NCI-H524 treated with DMSO at 0.1 percent for 48 hours (cell line): ENCODE data around the gene ZMIZ1.

Source experiments
- DNase-seq: peaks from one replicate; lab custom pipeline; 2025; lab: John Stamatoyannopoulos, UW

The ZMIZ1 gene

DNA sequence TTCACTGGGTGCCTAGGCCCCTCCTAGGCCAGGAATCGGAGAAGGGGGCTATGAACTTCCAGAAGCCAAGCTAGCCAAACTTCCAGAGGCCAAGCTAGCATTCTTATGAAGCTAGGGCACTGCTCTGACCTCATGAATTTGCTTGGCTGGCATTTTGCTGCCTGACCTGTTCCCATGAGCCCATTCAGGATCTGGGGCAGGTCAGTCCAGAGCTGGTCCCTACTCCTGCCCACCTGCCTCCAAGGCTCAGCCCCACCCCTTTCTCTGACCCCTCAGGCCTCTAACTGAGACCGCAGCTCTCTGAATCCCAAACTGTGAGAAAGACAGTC, 277.2 kb downstream of the ZMIZ1 start:
- no peak for DNase-seq

DNA sequence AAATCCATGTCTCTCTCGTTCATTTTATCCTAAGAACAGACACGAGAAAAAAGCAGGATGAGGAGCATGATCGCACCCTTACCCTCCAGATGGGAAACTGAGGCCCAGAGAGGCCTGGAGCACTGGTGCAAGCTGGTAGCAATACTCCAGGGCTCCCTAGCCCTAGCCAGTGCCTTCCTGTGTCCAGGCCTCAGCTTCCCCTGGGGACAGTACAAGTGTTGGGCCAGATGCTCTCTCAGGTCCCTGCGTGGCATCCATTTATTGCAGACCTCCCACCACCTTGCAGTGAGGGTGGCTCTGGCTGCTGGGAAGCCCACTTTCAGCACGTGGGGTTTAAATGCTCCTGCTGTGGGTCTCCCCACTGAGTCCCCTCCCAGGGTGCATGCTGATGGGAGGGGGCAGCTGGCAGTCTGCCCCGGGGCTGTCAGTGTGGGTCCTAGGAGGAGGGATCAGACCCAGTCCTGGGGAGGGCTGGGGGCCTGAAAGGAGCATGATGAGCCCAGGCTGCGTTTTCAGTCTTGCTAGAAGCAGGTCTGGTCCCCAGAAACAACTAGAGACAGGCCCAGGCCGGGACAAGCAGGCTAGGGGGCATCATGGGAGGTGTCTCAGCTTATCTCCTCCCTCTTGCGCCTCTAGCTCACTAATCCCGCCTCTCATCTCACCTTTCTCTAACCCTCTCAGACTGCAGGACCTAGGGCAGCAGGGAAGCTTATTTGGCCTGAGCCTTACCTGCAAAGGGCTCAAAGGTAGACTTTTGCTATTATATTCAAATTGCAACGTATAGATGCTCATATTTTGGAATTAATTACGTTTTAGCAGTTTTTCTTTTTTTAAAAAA, 277.8 kb downstream of the ZMIZ1 start:
- DNase-seq = no peak

DNA sequence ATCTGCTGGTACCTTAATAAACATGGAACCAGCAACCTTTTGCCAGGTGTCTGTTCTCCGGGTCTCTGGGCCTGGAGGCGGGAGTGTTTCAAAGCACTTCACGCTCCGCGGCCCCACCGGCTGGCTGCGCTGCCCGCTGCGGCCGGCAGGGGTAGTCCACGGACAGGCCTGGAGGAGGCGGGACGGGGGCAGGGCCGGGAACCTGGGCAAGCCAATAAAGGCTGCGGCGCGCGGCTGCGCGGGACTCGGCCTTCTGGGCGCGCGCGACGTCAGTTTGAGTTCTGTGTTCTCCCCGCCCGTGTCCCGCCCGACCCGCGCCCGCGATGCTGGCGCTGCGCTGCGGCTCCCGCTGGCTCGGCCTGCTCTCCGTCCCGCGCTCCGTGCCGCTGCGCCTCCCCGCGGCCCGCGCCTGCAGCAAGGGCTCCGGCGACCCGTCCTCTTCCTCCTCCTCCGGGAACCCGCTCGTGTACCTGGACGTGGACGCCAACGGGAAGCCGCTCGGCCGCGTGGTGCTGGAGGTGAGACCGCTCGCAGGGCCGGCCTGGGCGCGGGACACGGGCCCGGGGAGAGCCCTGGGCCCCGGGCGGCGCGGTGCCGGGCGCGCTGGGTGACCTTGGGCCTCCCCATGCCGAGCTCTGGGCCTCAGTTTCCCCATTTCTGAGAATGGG, 278.6 kb downstream of the ZMIZ1 start, which contains the start of gene PPIF:
Gene PPIF (plus strand): TSS at position 244 of the 668 bp plus-strand sequence. CDS start 80 bp downstream, at position 324.
- DNase-seq = no peak

DNA sequence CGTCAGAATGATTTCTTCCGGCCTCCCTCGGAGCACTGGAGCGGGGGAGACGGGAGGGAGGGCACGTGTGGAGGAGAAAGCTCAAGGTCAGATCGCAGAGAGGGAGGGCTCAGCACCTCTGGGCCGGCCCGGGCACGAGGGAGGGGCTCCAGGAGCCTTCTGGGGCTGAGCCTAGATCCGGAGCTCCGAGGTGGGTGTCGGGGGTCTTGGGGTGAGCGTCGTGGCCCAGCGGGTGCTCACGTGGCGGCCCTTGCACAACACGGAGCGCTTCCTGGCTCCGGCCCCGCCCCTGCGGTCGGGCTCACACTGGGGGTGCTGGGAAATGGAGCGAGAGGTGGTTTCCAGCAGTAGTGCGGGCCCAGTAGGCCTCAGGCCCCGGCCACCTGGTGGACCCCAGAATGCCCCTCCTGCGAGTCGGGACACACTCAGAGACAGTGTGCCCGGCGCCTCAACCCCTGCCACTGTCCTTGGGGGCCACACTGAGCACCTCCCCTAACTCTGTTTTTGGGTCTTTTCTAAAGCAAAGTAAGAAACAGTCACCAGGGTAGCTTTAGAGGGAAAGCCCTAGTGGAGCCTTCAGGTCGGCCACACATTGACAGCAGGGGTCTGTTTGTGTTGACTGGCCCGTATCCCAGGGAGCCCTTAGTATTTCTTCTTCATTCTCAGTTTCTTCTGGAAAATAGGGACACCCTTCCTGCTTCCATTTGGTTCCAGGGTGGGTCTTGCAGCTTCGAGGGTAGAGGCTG, 279.3 kb downstream of the ZMIZ1 start:
- DNase-seq = no peak

DNA sequence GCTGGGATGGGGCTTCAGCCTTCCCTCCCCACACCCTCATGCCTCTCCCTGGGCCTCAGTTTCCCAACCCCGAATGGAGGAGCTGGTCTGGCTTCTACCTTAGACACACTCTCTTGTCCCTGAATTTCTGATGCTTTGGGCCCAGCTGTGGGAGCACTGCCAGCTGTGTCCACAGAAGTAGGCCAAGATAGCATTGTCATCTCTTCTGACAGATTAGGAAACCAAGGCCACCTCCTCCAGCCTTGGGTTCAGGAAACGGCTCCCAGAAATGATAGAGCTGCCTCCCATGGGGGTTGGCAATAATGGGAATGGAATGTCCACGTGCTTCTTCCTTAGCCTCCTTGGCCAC, 279.8 kb downstream of the ZMIZ1 start:
- no peak for DNase-seq

DNA sequence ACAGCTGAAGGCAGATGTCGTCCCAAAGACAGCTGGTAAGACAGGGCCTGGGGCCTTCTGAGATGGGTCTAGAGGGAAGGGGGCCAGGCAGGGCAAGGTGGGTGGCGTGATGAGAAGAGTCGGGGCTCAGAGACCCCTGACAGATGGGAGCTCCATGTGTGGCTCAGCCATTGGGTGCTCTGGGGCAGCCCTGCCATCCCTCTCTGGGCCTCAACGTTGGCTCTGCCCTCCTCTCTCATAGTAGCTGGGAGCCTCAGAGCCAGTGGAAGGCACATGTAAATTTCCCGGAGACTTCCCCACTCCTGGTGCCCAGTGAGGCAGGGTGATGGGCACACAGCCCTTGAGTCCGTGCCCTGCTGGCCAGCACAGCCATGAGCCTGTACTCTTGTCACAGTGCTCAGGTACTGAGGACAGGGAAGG, 280.3 kb downstream of the ZMIZ1 start:
- no peak for DNase-seq

DNA sequence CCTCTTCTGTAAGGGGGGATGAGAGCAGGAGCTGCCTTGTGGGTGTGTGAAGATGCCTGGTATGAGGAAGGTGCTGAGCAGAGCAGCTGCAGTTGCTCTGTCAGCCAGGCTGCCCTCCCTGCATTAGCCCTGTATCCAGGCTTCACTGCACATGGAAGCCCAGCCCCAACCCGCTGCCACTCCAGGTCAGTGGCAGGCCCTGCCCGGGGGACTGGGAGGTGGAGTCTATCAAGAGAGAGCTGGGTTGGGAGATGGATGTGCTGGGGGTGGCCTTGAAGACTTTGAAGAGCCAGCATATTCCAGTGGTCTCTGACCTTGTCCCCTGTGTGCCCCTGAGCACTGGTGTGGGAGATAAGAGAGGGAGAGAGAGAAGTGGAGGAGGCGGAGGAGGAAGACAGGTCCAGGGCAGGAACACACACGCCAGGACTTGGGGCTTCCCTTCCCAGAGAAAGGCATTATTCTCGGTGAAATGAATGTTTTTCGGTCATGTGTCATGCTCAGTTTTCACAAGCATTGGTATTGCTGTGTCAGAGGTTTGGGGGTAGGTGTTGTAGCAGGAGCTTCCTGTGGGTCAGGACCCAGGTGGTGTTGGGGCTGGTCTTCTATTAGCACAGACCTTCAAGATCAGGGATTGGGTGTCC, 281.1 kb downstream of the ZMIZ1 start:
- DNase-seq = no peak

DNA sequence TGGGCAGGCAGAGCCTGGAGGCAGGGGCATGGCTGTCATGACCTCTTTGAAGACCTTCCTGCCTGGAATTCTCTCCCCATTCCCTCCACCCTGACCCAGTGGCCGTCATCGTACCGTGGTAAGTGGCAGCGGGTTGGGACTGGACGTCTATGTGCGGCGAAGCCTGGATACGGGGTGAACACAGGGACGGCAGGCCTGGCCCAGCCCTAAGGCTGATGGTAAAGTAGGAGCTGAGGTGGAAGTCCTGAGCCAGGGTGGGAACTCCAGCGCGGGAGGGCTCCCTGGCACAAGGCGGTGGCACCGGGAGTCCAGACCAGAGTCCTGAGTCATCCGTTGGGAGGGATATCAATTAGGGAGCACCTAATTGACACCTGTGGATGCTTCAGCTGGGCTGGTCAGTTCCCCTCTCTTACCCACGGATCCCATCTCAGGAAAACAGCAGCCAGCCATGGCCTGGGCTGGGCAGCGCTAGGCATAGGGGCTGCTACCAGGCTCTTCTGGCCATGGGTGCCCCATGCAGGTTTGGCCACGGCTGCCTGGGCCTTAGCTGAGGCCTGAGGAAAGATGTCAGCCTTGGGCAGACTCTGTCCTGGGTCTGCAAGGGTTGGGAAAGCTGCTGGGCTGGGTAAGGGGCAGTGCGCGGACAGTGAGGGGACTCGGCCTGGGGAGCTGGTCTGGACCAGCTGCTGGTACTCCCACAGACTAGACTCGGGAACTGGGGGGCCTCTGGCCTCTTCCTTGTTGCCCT, 281.8 kb downstream of the ZMIZ1 start:
- DNase-seq = no peak

DNA sequence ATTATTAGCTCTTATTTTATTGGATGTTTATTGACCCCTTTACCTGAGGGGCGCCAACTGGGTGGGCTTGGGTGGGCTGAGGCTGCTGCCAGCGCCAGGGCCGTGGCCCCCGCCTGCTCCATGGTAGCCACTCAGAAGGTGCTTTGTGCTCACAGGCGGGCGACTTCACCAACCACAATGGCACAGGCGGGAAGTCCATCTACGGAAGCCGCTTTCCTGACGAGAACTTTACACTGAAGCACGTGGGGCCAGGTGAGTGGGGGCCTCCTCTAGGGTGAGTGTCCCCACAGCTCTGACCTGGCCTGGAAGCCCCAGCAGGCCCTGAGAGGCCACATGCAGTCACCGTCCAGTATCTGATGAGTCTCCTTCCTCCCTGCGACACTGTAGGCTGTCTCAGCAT, 282.6 kb downstream of the ZMIZ1 start:
- DNase-seq = no peak

DNA sequence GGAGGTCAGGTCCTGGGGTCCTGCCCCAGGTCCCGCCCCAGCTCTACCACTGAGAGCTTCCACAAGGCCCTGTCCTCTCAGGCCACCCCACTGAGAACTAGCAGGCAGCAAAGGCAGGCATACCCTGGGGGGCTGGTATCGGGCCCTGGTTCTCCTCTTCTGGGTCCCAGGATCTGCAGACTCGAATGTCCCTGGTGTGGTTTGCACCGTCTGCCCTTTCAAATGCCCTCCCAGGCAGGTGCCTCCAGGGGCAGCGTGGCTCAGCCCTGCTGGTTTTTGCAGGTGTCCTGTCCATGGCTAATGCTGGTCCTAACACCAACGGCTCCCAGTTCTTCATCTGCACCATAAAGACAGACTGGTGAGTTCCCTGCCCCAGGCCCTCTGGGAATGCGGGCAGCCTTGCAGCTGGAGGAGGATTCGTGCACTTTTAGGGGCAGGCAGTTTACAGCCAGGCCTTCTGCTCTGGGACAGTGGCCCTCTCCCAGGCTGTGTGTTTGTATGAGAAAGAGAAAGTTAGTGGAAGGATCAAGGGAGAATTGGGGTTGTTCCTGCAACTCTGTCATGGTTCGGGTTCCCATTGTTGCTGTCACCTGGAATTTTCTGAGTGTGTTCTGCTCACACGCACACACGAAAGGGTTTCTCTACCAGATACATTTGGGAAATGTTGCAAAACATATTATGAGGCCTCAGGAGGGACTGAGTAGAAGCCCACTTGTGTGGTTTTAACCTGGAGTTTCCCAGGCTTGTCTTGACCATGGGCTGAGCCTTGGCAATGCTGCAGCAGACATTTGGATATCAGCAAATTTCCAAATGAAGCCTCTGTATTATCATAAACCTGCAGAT, 283.5 kb downstream of the ZMIZ1 start:
- DNase-seq = no peak

DNA sequence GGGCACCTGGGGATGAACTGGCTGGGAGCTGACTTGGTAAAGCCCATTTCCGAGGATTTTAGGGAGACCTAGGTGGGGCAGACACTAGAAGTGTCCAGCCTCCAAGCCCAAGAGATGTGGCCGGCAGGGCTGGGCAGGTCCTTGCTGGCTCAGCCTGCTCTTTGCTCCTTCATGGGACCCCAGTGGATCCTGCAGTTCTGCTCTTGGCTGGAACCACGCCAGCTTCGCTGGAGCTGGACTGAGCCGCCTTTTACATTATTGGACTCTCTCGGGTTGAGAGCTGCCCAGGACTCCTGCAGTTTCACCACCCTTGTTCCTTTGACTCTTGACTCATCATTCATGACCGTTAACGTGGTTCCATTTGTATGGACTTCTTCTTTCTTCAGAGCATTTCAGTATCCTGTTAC, 284.2 kb downstream of the ZMIZ1 start:
- DNase-seq = no peak

DNA sequence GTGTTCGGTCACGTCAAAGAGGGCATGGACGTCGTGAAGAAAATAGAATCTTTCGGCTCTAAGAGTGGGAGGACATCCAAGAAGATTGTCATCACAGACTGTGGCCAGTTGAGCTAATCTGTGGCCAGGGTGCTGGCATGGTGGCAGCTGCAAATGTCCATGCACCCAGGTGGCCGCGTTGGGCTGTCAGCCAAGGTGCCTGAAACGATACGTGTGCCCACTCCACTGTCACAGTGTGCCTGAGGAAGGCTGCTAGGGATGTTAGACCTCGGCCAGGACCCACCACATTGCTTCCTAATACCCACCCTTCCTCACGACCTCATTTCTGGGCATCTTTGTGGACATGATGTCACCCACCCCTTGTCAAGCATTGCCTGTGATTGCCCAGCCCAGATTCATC, 285.0 kb downstream of the ZMIZ1 start:
- DNase-seq = no peak

DNA sequence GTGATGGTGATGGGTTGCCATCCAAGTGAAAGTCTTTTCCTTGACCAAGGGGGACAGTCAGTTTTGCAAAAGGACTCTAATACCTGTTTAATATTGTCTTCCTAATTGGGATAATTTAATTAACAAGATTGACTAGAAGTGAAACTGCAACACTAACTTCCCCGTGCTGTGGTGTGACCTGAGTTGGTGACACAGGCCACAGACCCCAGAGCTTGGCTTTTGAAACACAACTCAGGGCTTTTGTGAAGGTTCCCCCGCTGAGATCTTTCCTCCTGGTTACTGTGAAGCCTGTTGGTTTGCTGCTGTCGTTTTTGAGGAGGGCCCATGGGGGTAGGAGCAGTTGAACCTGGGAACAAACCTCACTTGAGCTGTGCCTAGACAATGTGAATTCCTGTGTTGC, 285.4 kb downstream of the ZMIZ1 start:
- no peak for DNase-seq

DNA sequence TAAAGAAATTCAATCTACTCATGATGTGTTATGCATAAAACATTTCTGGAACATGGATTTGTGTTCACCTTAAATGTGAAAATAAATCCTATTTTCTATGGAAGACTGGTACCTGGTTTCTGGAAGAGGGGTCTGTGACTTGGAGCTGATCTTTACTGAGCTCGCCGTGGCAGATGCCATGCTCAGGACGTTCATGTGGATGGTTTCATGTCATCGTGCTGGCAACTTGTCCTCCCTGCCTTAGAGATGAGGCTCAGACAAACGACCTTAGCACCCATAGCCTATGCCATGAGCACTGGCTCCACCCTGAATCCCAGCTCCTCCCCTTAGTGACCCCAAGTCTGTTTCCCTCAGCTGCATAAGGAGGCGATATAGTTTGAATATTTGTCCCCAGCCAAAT, 285.8 kb downstream of the ZMIZ1 start:
- no peak for DNase-seq

DNA sequence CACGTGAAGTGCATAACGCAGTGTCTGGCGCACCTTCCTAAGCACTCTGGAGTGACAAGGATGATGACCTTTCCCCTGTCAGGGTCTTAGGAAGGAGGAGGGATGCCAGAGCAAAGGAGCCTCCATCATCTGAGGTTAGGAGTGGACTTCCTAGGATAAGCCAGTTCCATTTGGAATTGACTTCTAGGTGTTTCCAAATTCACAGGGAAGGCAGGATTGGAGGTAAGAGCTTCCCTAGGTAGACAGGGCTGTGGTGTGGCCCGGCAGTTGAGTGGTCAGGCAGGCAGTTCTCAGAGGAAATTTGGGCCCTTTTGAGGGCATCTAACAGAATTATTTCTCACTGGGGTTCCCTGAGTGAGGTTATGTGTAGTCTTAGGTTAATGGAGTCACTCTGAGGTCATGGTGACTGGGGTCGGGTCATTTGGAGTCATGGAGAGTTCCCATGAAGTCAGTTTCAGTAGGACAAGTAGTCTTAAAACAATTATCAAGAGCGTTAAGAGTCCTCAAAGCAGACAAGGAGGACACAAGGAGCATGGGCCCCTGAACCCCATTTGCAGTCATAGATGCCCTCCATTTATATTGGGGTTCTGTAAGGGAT, 286.8 kb downstream of the ZMIZ1 start:
- DNase-seq = no peak

DNA sequence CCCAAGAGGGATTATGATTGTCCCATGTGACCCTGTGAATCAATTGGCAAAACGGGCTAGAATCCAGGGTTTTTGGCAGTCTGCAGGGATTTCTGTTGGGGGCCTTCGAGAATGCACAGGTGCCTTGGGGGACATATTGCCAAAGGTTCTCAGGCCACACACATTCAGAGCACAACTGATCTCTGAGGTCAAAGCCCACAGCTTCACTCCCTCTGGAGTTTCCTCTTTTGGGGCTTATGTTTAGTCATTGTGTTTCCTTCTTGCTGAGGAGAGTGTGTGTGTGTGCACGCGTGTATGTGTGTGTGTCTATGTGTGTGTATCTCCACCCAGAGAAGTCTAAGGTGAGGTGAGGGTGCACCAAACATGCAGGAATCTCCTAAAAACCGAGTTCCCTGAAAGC, 287.3 kb downstream of the ZMIZ1 start:
- DNase-seq = no peak

DNA sequence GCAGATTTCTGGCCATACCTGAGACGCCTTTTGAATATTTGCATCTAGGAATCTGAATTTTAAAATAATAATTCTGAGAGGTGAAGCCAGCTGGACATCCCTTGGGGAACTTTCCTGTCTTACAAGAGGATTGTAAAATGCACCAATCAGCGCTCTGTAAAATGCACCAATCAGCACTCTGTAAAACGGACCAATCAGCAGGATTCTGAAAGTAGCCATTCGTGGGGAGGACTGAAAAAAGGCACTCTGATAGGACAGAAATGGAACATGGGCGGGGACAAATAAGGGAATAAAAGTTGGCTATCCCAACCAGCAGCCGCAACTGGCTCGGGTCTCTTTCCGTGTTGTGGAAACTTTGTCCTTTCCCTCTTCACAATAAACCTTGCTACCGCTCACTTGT, 288.4 kb downstream of the ZMIZ1 start:
- no peak for DNase-seq

DNA sequence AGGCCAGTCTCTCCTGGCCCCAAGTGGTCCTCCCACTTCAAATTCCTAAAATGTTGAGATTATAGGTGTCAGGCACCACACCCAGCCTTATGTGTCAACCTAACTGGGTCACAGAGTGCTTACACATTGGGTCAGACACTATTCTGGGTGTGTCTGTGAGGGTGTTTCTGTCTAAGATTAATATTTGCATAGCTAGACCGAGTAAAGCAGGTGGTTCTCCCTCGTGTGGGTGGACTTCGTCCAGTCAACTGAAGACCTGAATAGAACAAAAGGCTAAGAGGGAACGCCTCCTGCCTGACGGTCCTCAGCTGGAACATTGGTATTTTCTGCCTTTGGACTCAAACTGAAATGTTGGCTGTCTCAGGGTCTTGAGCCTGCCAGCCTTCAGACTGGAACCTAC, 290.0 kb downstream of the ZMIZ1 start:
- DNase-seq = no peak

DNA sequence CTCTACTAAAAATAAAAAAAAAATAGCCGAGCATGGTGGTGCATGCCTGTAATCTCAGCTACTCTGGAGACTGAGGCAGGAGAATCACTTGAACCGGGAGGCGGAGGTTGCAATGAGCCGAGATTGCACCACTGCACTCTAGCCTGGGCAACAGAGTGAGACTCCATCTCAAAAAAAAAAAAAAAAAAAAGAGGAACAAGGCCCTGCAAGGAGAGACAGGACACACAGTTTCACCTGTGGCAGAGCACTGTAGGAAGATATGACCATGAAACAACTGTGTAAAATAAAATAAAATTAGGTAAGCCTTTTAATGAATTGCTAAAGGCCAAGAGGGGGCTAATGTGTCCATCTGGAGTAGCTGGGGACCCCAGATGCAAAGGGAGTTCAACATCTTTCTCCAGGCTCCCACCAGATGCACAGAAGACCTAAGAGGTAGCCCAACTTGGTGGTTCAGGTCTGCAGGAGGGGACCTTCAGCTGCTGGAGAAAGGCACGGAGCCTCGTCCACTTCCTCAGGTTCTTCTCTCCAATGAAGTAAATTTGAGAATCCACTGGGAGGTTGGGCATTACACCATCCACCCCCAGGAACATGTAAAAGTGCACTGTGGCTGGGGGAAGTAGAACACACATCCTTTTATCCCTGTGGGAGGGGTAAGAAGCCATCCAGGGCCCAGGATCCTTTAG, 291.2 kb downstream of the ZMIZ1 start:
- DNase-seq = no peak
